Body of pancreas (tissue), 4 donors: ENCODE data around the gene MAML3.

Experiments
- CTCF ChIP-seq, 7 experiments: fragments of 450-650 bp in 4 of 7; fragments of 200-600 bp in 3 of 7; sonication (generic) in 3 of 7; IDR thresholded peaks; one replicate each; pipeline ENCODE4 v1.5.1; 2016 to 2019; ENCODE audit warnings: antibody characterized with exemption in 7 of 7
- POLR2A ChIP-seq, 3 donors: fragments of 450-650 bp; IDR thresholded peaks; one replicate each; pipeline ENCODE4 v1.6.1; 2016; ENCODE audit warnings: antibody characterized with exemption in 3 of 3, mild to moderate bottlenecking in 2 of 3

GRCh38 chr4:139966383-139966782 is 187.6 kb downstream of the MAML3 start:
- TF ChIP-seq POLR2A (IDR thresholded peaks at IDR 0.05) (no peak), CTCF (IDR thresholded peaks at IDR 0.05) (no peak)
